H9 (cell line): ENCODE measurements around the gene DISP3. TPM values are rescaled to one million over a fixed set of nuclear protein-coding genes. Genes with fewer than 3 reads are reported as not detected.

Experiments used
- DNase-seq: peaks from one replicate; pipeline ENCODE4 v3.0.0-alpha.2; 2017
- H2AFZ ChIP-seq: one replicate; pipeline ENCODE4 v1.6.1; 2013; ENCODE audit warnings: mild to moderate bottlenecking, low read length, control low read depth, moderate library complexity
- H2AK5ac ChIP-seq: 2 replicates; pipeline ENCODE4 v1.6.1; 2013; ENCODE audit warnings: low read length, control low read depth, mixed read lengths; ENCODE audit not compliant: insufficient read length
- H2BK120ac ChIP-seq: one replicate; pipeline ENCODE4 v1.6.1; 2013; ENCODE audit warnings: low read depth, mild to moderate bottlenecking, low read length, control low read depth, inconsistent platforms; ENCODE audit not compliant: poor library complexity, severe bottlenecking
- H2BK12ac ChIP-seq: 2 replicates; pipeline ENCODE4 v1.6.1; 2013; ENCODE audit warnings: low read length, control low read depth, mixed read lengths, low read depth; ENCODE audit not compliant: insufficient read length
- H2BK15ac ChIP-seq: 2 replicates; pipeline ENCODE4 v1.6.1; 2013; ENCODE audit warnings: low read depth, low read length, control low read depth
- H2BK20ac ChIP-seq: one replicate; pipeline ENCODE4 v1.6.1; 2013; ENCODE audit warnings: low read depth, mild to moderate bottlenecking, low read length, control low read depth, inconsistent platforms; ENCODE audit not compliant: poor library complexity, severe bottlenecking
- H2BK5ac ChIP-seq: 2 replicates; pipeline ENCODE4 v1.6.1; 2013; ENCODE audit warnings: low read length, control low read depth, mixed read lengths; ENCODE audit not compliant: insufficient read length
- H3K14ac ChIP-seq: 2 replicates; pipeline ENCODE4 v1.6.1; 2013; ENCODE audit warnings: low read length, control low read depth; ENCODE audit not compliant: insufficient read depth
- H3K18ac ChIP-seq: 2 replicates; pipeline ENCODE4 v1.6.1; 2013; ENCODE audit warnings: low read depth, mild to moderate bottlenecking, mixed read lengths, low read length, control low read depth; ENCODE audit not compliant: insufficient read length
- H3K23ac ChIP-seq: 2 replicates; pipeline ENCODE4 v1.6.1; 2013; ENCODE audit warnings: low read length, control low read depth, mixed read lengths, low read depth; ENCODE audit not compliant: insufficient read length
- H3K23me2 ChIP-seq: 2 replicates; pipeline ENCODE4 v1.6.1; 2013; ENCODE audit warnings: low read depth, mild to moderate bottlenecking, mixed read lengths, low read length, control low read depth; ENCODE audit not compliant: insufficient read length, poor library complexity, severe bottlenecking
- H3K27ac ChIP-seq: 2 replicates; pipeline ENCODE4 v1.5.1; 2013; ENCODE audit warnings: low read length, control low read depth, mixed read lengths, low read depth; ENCODE audit not compliant: insufficient read length
- H3K27me3 ChIP-seq: 2 replicates; pipeline ENCODE4 v1.6.1; 2013; ENCODE audit warnings: low read length, control low read depth, inconsistent platforms; ENCODE audit not compliant: insufficient read depth
- H3K4ac ChIP-seq: 2 replicates; pipeline ENCODE4 v1.6.1; 2013; ENCODE audit warnings: low read depth, mild to moderate bottlenecking, control low read depth, inconsistent platforms, low read length, moderate library complexity
- H3K4me1 ChIP-seq: 2 replicates; pipeline ENCODE4 v1.6.1; 2013; ENCODE audit warnings: low read length, control low read depth, inconsistent platforms; ENCODE audit not compliant: insufficient read depth
- H3K4me2 ChIP-seq: 2 replicates; pipeline ENCODE4 v1.6.1; 2013; ENCODE audit warnings: low read length, control low read depth, mixed read lengths; ENCODE audit not compliant: insufficient read length, insufficient read depth
- H3K56ac ChIP-seq: 2 replicates; pipeline ENCODE4 v1.6.1; 2013; ENCODE audit warnings: low read depth, mild to moderate bottlenecking, mixed read lengths, low read length, control low read depth; ENCODE audit not compliant: insufficient read length
- H3K79me1 ChIP-seq: 2 replicates; pipeline ENCODE4 v1.6.1; 2013; ENCODE audit warnings: low read depth, mild to moderate bottlenecking, moderate library complexity, low read length, control low read depth, inconsistent platforms; ENCODE audit not compliant: insufficient read depth, poor library complexity, severe bottlenecking
- H3K79me2 ChIP-seq: 2 replicates; pipeline ENCODE4 v1.6.1; 2013; ENCODE audit warnings: low read length, control low read depth, inconsistent platforms; ENCODE audit not compliant: insufficient read depth
- H3K9ac ChIP-seq: 2 replicates; pipeline ENCODE4 v1.6.1; 2013; ENCODE audit warnings: low read length, control low read depth, mixed read lengths; ENCODE audit not compliant: insufficient read length; ENCODE audit errors: extremely low read depth
- H3K9me3 ChIP-seq: one replicate; pipeline ENCODE4 v1.6.1; 2013; ENCODE audit warnings: low read depth, low read length, inconsistent platforms; ENCODE audit not compliant: control insufficient read depth
- H3T11ph ChIP-seq: one replicate; pipeline ENCODE4 v1.6.1; 2013; ENCODE audit warnings: mild to moderate bottlenecking, low read length, control low read depth, inconsistent platforms
- H4K20me1 ChIP-seq: one replicate; pipeline ENCODE4 v1.6.1; 2013; ENCODE audit not compliant: control insufficient read depth, insufficient read length, insufficient read depth
- H4K5ac ChIP-seq: 2 replicates; pipeline ENCODE4 v1.6.1; 2013; ENCODE audit warnings: low read depth, mild to moderate bottlenecking, mixed read lengths, low read length, control low read depth; ENCODE audit not compliant: insufficient read length
- H4K8ac ChIP-seq: replicated peaks from 2 replicates; pipeline ENCODE4 v1.6.1; 2013; ENCODE audit warnings: low read length, control low read depth, mixed read lengths, low read depth; ENCODE audit not compliant: insufficient read length
- H4K91ac ChIP-seq: 2 replicates; pipeline ENCODE4 v1.6.1; 2013; ENCODE audit warnings: low read depth, mild to moderate bottlenecking, moderate library complexity, mixed read lengths, low read length, control low read depth; ENCODE audit not compliant: insufficient read length
- H3K27ac Mint-ChIP-seq, 3 experiments: 2 replicates in 2 of 3; 3 replicates in 1 of 3; pipeline ENCODE4 v1.8.0; 2020 to 2021; ENCODE audit warnings: mixed read lengths in 3 of 3, mild to moderate bottlenecking in 1 of 3, moderate library complexity in 1 of 3
- H3K27me3 Mint-ChIP-seq: 2 replicates; pipeline ENCODE4 v1.8.0; 2021; ENCODE audit warnings: low read depth, mild to moderate bottlenecking, moderate library complexity, mixed read lengths
- H3K36me3 Mint-ChIP-seq, 3 experiments: 2 replicates in 2 of 3; 3 replicates in 1 of 3; pipeline ENCODE4 v1.8.0; 2020 to 2021; ENCODE audit warnings: low read depth in 3 of 3, mixed read lengths in 3 of 3; ENCODE audit not compliant: insufficient read depth in 1 of 3
- H3K4me1 Mint-ChIP-seq, 2 experiments: 2 replicates each; pipeline ENCODE4 v1.8.0; 2020; ENCODE audit warnings: mixed read lengths in 2 of 2
- H3K4me3 Mint-ChIP-seq, 2 experiments: 2 replicates in 1 of 2; 3 replicates in 1 of 2; pipeline ENCODE4 v1.8.0; 2020 to 2021; ENCODE audit warnings: mild to moderate bottlenecking in 2 of 2, mixed read lengths in 2 of 2, moderate library complexity in 1 of 2
- H3K9me3 Mint-ChIP-seq, 2 experiments: 2 replicates in 1 of 2; 3 replicates in 1 of 2; pipeline ENCODE4 v1.8.0; 2020; ENCODE audit warnings: mild to moderate bottlenecking in 2 of 2, mixed read lengths in 2 of 2, moderate library complexity in 1 of 2
- CTCF ChIP-seq: fragments of 200-600 bp; sonication (generic); conservative IDR thresholded peaks from 3 replicates; pipeline ENCODE4 v1.8.0; 2021; ENCODE audit warnings: antibody characterized with exemption, mild to moderate bottlenecking
- WGBS: extraction: QIAGEN DNeasy Blood & Tissue Kit; methylation state at CpG from one replicate; pipeline ENCODE4 v1.1.7; 2013; ENCODE audit warnings: missing lambda C conversion rate, low lambda C conversion rate, mixed read lengths; ENCODE audit not compliant: insufficient read length; ENCODE audit errors: extremely low coverage; 5-methylcytosine and 5-hydroxymethylcytosine counted together
- total RNA-seq: library from RNA; stranded (reverse); gene quantifications from 2 replicates; pipeline ENCODE4 v1.2.1, GENCODE V29; 2021

Gene DISP3
- total RNA-seq, 1 experiment from 2014 or later, result 3.5 TPM

- H3K23me2 ChIP-seq, result no peaks in the 10 kb centered on the region
- H3K9me3 ChIP-seq, result no peaks in the 10 kb centered on the region
- peaks cover 10% of the 10 kb centered on the region in 2 experiments for H3K4me1 Mint-ChIP-seq
- no peak overlapping the region for H2AFZ ChIP-seq
- no peak overlapping the region for H2BK5ac ChIP-seq
- no peaks in the 10 kb centered on the region for H3K79me1 ChIP-seq
- no peaks in the 10 kb centered on the region for H3K4me1 ChIP-seq
- no peak overlapping the region for H3K27ac ChIP-seq
- no peak overlapping the region for H3K9ac ChIP-seq
- no peaks in the 10 kb centered on the region for H3K27me3 ChIP-seq
- H3K79me2 ChIP-seq, result no peaks in the 10 kb centered on the region
- H2BK12ac ChIP-seq, result no peak overlapping the region
- no peak overlapping the region for H2AK5ac ChIP-seq
- no peaks in the 10 kb centered on the region; a peak in 1 of 5 replicates for H3K9me3 Mint-ChIP-seq
- no peak overlapping the region for H2BK120ac ChIP-seq
- no peak overlapping the region for H4K5ac ChIP-seq
- no peak overlapping the region for H3K56ac ChIP-seq
- no peak for TF ChIP-seq CTCF
- H3K18ac ChIP-seq, result no peak overlapping the region
- H3K36me3 Mint-ChIP-seq, result peaks cover 2 to 12% (median 4%) of the 10 kb centered on the region in 3 experiments; a peak in 4 of 7 replicates
- H4K91ac ChIP-seq, result no peak overlapping the region
- peak overlapping the region in 1 of 3 experiments; percentile 50; a peak in 2 of 7 replicates for H3K27ac Mint-ChIP-seq
- H3T11ph ChIP-seq, result no peak overlapping the region
- no peak overlapping the region for H3K14ac ChIP-seq
- no peak overlapping the region for H3K4me2 ChIP-seq
- no peak overlapping the region for H2BK20ac ChIP-seq
- H4K20me1 ChIP-seq, result no peaks in the 10 kb centered on the region
- H4K8ac ChIP-seq, result no peak overlapping the region
- no peak overlapping the region for H3K23ac ChIP-seq
- H3K4me3 Mint-ChIP-seq, result peak overlapping the region in 1 of 2 experiments; percentile 64; a peak in 1 of 5 replicates
- WGBS, result no CpG with 5 or more reads among the region's 10 CpGs
- no peak for DNase-seq
- H3K4ac ChIP-seq, result no peak overlapping the region
- H2BK15ac ChIP-seq, result no peak overlapping the region
- H3K27me3 Mint-ChIP-seq, result no peaks in the 10 kb centered on the region
These were observed 44.3 kb downstream of the DISP3 start for GRCh38 chr1:11523261-11523660.
